WERI-Rb-1 (cell line): ENCODE data around the gene EPHA2.

Source experiments
- DNase-seq: peaks from one replicate; pipeline ENCODE4 v3.0.0-alpha.2; 2020
- H3K27ac ChIP-seq: fragments of 250-450 bp; sonication (Bioruptor Pico); 2 replicates; pipeline ENCODE4 v1.5.1; 2020; ENCODE audit warnings: mild to moderate bottlenecking, moderate library complexity
- H3K27me3 ChIP-seq: fragments of 250-450 bp; sonication (Bioruptor Pico); 2 replicates; pipeline ENCODE4 v1.5.1; 2021; ENCODE audit warnings: mild to moderate bottlenecking, low read depth, moderate library complexity; ENCODE audit not compliant: insufficient read depth, severe bottlenecking
- H3K36me3 ChIP-seq: fragments of 250-450 bp; sonication (Bioruptor Pico); 2 replicates; pipeline ENCODE4 v1.5.1; 2020; ENCODE audit warnings: mild to moderate bottlenecking, moderate library complexity
- H3K4me3 ChIP-seq: 2 replicates; pipeline ENCODE4 v1.5.1; 2011; ENCODE audit warnings: low read depth, mild to moderate bottlenecking, control low read depth, low read length
- H3K9me3 ChIP-seq: fragments of 250-450 bp; sonication (Bioruptor Pico); 2 replicates; pipeline ENCODE4 v1.5.1; 2021; ENCODE audit warnings: mild to moderate bottlenecking, moderate library complexity; ENCODE audit not compliant: severe bottlenecking
- TF ChIP-seq, protein P1 (sequence below): IDR thresholded peaks from 2 replicates; pipeline ENCODE4 v1.5.1; 2011; ENCODE audit warnings: low read depth, mild to moderate bottlenecking, control low read depth, inconsistent platforms, low read length

Gene EPHA2

DNA sequence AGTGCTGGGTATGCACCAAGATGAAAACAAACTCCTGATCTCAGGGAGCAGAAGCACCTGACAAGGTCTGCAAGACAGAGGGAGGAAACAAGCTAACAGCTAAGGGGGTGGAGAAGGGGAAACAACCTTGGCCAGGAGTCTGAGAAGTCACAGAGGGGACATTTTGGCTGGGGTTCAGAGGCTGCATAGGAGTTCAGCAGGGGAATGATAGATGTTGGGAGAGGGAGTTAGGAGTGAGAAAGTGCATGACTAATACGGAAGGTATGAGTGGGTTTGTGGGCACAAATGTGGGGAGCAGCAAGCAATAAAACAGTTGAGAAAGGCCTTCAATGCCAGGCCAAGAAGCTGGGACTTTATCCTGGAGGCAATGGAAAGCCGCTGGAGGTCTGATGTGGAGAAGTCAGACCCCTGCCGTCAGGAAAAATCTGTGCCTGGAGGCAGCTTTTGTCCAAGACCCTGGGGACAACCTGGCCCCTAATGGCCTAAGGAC is 16.4 kb downstream of the EPHA2 start:
- TF ChIP-seq, protein P1, sequence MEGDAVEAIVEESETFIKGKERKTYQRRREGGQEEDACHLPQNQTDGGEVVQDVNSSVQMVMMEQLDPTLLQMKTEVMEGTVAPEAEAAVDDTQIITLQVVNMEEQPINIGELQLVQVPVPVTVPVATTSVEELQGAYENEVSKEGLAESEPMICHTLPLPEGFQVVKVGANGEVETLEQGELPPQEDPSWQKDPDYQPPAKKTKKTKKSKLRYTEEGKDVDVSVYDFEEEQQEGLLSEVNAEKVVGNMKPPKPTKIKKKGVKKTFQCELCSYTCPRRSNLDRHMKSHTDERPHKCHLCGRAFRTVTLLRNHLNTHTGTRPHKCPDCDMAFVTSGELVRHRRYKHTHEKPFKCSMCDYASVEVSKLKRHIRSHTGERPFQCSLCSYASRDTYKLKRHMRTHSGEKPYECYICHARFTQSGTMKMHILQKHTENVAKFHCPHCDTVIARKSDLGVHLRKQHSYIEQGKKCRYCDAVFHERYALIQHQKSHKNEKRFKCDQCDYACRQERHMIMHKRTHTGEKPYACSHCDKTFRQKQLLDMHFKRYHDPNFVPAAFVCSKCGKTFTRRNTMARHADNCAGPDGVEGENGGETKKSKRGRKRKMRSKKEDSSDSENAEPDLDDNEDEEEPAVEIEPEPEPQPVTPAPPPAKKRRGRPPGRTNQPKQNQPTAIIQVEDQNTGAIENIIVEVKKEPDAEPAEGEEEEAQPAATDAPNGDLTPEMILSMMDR = no peak
- no peak for DNase-seq
- Histone ChIP-seq H3K27ac (no peak overlapping the region), H3K4me3 (no peak overlapping the region), H3K9me3 (no peaks in the 10 kb centered on the region), H3K27me3 (no peaks in the 10 kb centered on the region), H3K36me3 (no peaks in the 10 kb centered on the region)

DNA sequence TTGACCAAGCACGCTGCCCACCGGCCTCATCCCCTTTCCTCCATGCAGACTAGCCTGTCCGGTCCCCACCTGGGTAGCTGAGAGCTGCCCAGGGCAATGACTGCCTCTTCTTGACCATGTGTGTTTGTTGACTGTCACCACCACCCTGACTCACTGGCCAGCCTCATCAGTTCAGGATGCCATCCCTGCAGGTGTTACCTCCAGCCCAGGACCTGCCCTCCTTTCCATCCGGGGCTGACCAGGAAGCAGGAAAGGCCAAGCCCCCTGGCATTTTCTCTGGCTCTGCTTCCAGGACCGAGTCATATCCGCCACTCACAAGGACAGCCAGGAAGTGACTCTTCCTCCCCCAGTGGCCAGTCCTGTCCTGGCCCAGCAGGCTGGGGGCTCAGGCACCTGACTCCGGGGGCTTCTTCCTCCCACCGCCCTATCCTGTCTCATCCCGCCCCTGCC is 17.1 kb downstream of the EPHA2 start:
- H3K27ac ChIP-seq = no peak overlapping the region
- DNase-seq = no peak
- TF ChIP-seq, protein P1 = no peak
- H3K27me3 ChIP-seq = no peaks in the 10 kb centered on the region
- no peaks in the 10 kb centered on the region for H3K9me3 ChIP-seq
- no peak overlapping the region for H3K4me3 ChIP-seq
- H3K36me3 ChIP-seq = no peaks in the 10 kb centered on the region

DNA sequence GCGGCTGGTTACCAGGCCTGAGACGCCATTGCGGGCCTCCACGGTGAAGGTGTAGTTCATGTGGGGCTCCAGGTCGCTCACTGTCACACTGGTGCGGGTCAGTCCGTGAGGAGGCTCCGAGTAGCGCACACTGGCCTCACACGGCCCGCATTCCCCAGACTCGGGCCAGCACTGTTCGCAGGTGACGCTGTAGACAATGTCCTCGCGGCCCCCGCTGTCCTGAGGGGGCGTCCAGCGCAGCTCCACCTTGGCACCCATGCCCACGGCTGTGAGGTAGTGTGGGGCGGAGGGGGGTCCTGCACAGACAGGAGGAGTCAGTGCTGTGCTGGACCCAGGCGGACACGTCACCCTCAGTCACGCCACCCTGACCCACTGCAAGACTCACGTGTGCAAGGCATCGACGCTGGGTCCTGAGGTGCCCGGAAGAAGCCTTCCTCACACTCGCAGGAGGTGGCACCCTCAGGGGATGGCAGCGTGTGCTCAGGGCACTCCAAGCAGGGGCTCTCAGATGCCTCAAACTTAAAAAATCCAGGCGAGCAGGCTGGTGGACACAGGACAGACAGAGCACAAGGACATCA is 17.9 kb downstream of the EPHA2 start:
- Histone ChIP-seq H3K27ac (no peak overlapping the region), H3K4me3 (no peak overlapping the region), H3K27me3 (no peaks in the 10 kb centered on the region), H3K9me3 (no peaks in the 10 kb centered on the region), H3K36me3 (no peaks in the 10 kb centered on the region)
- TF ChIP-seq, protein P1 = no peak
- no peak for DNase-seq

DNA sequence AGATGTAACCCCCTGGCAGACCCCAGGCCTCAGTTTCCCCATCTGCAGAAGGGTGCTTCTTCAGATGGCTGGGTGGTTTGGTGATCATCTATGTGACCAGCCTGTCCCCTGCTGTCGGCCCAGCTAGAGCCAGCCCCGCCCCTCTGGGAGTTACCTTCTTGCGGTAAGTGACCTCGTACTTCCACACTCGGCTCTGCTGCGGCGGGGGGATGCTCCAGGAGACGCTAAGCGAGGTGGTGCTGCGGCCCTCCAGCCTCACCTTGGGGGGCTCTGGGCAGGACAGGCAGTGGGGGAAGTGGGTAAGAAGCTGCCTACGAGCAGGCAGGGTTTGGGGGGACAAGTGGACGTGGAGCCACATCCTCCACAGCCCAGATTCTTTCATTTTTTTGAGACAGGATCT is 20.4 kb downstream of the EPHA2 start:
- no peak overlapping the region for H3K27ac ChIP-seq
- no peaks in the 10 kb centered on the region for H3K9me3 ChIP-seq
- DNase-seq = no peak
- H3K4me3 ChIP-seq = no peak overlapping the region
- H3K36me3 ChIP-seq = no peaks in the 10 kb centered on the region
- no peaks in the 10 kb centered on the region for H3K27me3 ChIP-seq
- TF ChIP-seq, protein P1 = no peak

DNA sequence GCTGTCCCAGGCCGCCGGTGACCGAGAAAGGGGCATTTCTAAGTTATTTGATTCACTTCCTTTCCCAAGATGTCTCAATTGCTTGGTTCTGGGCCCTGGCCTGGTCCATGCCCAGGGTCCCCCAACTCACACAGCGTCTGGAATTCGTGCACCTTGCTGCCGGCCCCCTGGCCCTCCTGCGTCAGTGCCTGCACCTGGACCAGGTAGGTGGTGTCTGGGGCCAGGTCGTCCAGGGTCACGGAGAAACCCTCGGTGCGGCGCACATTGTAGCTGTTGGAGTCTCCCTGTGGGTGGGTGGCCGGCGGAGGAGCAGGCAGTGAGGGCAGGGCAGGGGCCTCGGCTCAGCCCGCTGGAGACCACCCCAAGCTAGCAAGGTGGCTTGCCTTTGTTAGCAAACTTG is 21.0 kb downstream of the EPHA2 start:
- Histone ChIP-seq H3K36me3 (no peaks in the 10 kb centered on the region), H3K4me3 (no peak overlapping the region), H3K9me3 (no peaks in the 10 kb centered on the region), H3K27me3 (no peaks in the 10 kb centered on the region), H3K27ac (no peak overlapping the region)
- TF ChIP-seq, protein P1 = no peak
- no peak for DNase-seq
